Endothelial cell (in vitro differentiated cells): Measurements from ENCODE around the gene GBF1. TPM values are rescaled to one million over a fixed set of nuclear protein-coding genes. Genes with fewer than 3 reads are reported as not detected.

Source experiments
- DNase-seq: peaks from one replicate; pipeline ENCODE4 v3.0.0; 2021; ENCODE audit warnings: low spot score
- H3K27ac Mint-ChIP-seq: one replicate; pipeline ENCODE4 v1.8.0; 2021; ENCODE audit warnings: mixed read lengths, inconsistent platforms; ENCODE audit not compliant: unreplicated experiment
- H3K27me3 Mint-ChIP-seq: one replicate; pipeline ENCODE4 v1.8.0; 2021; ENCODE audit warnings: mild to moderate bottlenecking, moderate library complexity, mixed read lengths, inconsistent platforms; ENCODE audit not compliant: unreplicated experiment
- H3K36me3 Mint-ChIP-seq: one replicate; pipeline ENCODE4 v1.8.0; 2021; ENCODE audit warnings: mild to moderate bottlenecking, low read depth, mixed read lengths, inconsistent platforms; ENCODE audit not compliant: unreplicated experiment
- H3K4me1 Mint-ChIP-seq: one replicate; pipeline ENCODE4 v1.8.0; 2021; ENCODE audit warnings: mild to moderate bottlenecking, mixed read lengths, inconsistent platforms; ENCODE audit not compliant: unreplicated experiment
- H3K4me3 Mint-ChIP-seq: one replicate; pipeline ENCODE4 v1.8.0; 2021; ENCODE audit warnings: mild to moderate bottlenecking, mixed read lengths, inconsistent platforms; ENCODE audit not compliant: unreplicated experiment
- H3K9me3 Mint-ChIP-seq: one replicate; pipeline ENCODE4 v1.8.0; 2021; ENCODE audit warnings: mixed read lengths, inconsistent platforms; ENCODE audit not compliant: unreplicated experiment
- total RNA-seq: library from RNA; stranded (reverse); fragmentation: NEBNext Ultra II Directional; extraction: Animal tissue kit (Norgen Biotek cat#: 25700); gene quantifications from one replicate; pipeline ENCODE4 v1.2.1, GENCODE V29; 2021; ENCODE audit not compliant: unreplicated experiment
- TF ChIP-seq, protein P1 (sequence below): fragments of 200-600 bp; sonication (generic); IDR thresholded peaks from one replicate; pipeline ENCODE4 v1.5.0; 2021; ENCODE audit warnings: antibody characterized with exemption; ENCODE audit not compliant: unreplicated experiment

Gene GBF1
- total RNA-seq, 1 donor from 2014 or later, result 45.1 TPM

GRCh38 chr10:102342958-102343357, 97.6 kb downstream of the GBF1 start:
- no peak for DNase-seq
- no peak overlapping the region for H3K27ac Mint-ChIP-seq
- no peak overlapping the region for H3K4me3 Mint-ChIP-seq

GRCh38 chr10:102344067-102344466, 98.7 kb downstream of the GBF1 start:
- Mint-ChIP-seq H3K4me3 (no peak overlapping the region), H3K27ac (no peak overlapping the region), H3K4me1 (peaks cover 14% of the 10 kb centered on the region), H3K9me3 (no peaks in the 10 kb centered on the region), H3K27me3 (peaks cover 1% of the 10 kb centered on the region), H3K36me3 (peaks cover 12% of the 10 kb centered on the region)
- DNase-seq, result no peak
- TF ChIP-seq, protein P1, sequence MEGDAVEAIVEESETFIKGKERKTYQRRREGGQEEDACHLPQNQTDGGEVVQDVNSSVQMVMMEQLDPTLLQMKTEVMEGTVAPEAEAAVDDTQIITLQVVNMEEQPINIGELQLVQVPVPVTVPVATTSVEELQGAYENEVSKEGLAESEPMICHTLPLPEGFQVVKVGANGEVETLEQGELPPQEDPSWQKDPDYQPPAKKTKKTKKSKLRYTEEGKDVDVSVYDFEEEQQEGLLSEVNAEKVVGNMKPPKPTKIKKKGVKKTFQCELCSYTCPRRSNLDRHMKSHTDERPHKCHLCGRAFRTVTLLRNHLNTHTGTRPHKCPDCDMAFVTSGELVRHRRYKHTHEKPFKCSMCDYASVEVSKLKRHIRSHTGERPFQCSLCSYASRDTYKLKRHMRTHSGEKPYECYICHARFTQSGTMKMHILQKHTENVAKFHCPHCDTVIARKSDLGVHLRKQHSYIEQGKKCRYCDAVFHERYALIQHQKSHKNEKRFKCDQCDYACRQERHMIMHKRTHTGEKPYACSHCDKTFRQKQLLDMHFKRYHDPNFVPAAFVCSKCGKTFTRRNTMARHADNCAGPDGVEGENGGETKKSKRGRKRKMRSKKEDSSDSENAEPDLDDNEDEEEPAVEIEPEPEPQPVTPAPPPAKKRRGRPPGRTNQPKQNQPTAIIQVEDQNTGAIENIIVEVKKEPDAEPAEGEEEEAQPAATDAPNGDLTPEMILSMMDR, result no peak

More at GRCh38 chr10:102342958-102343357, 97.6 kb downstream of the GBF1 start:
- H3K27me3 Mint-ChIP-seq, result peaks cover 5% of the 10 kb centered on the region
- H3K9me3 Mint-ChIP-seq, result no peaks in the 10 kb centered on the region
- peaks cover 14% of the 10 kb centered on the region for H3K4me1 Mint-ChIP-seq
- H3K36me3 Mint-ChIP-seq, result peaks cover 13% of the 10 kb centered on the region
- TF ChIP-seq, protein P1, result no peak

- peak; percentile 72 for DNase-seq
- Mint-ChIP-seq H3K27ac (peak overlapping the region; percentile 27), H3K4me3 (no peak overlapping the region), H3K4me1 (peaks cover 11% of the 10 kb centered on the region), H3K9me3 (no peaks in the 10 kb centered on the region), H3K36me3 (peaks cover 20% of the 10 kb centered on the region), H3K27me3 (peaks cover 3% of the 10 kb centered on the region)
- TF ChIP-seq, protein P1, result peak; percentile 45
These were observed 102.0 kb downstream of the GBF1 start for GRCh38 chr10:102347236-102347828.

GRCh38 chr10:102352066-102352715, 106.9 kb downstream of the GBF1 start:
- H3K36me3 Mint-ChIP-seq, result peaks cover 25% of the 10 kb centered on the region
- TF ChIP-seq, protein P1, result peak; percentile 94
- H3K4me3 Mint-ChIP-seq, result no peak overlapping the region
- H3K4me1 Mint-ChIP-seq, result peaks cover 3% of the 10 kb centered on the region
- peak; percentile 74 for DNase-seq
- no peak overlapping the region for H3K27ac Mint-ChIP-seq
- H3K27me3 Mint-ChIP-seq, result peaks cover 2% of the 10 kb centered on the region
- H3K9me3 Mint-ChIP-seq, result no peaks in the 10 kb centered on the region

GRCh38 chr10:102354451-102354850, 109.1 kb downstream of the GBF1 start:
- Mint-ChIP-seq H3K36me3 (peaks cover 38% of the 10 kb centered on the region), H3K27me3 (peaks cover 2% of the 10 kb centered on the region), H3K4me3 (no peak overlapping the region), H3K27ac (no peak overlapping the region), H3K9me3 (no peaks in the 10 kb centered on the region), H3K4me1 (peaks cover 4% of the 10 kb centered on the region)
- DNase-seq, result no peak
- TF ChIP-seq, protein P1, result no peak
